Loucy (cell line): ENCODE data around the gene LMF1.

Experiments used
- EZH2phosphoT487 ChIP-seq: fragments of 200-600 bp; IDR thresholded peaks from 2 replicates; pipeline ENCODE4 v1.6.1; 2018; ENCODE audit warnings: antibody characterized with exemption, mild to moderate bottlenecking, moderate library complexity, borderline replicate concordance
- TF ChIP-seq, protein P1 (sequence below): fragments of 200-600 bp; sonication (generic); conservative IDR thresholded peaks from 2 replicates; pipeline ENCODE4 v1.5.1; 2014; ENCODE audit warnings: mild to moderate bottlenecking, antibody characterized with exemption, low read length

DNA sequence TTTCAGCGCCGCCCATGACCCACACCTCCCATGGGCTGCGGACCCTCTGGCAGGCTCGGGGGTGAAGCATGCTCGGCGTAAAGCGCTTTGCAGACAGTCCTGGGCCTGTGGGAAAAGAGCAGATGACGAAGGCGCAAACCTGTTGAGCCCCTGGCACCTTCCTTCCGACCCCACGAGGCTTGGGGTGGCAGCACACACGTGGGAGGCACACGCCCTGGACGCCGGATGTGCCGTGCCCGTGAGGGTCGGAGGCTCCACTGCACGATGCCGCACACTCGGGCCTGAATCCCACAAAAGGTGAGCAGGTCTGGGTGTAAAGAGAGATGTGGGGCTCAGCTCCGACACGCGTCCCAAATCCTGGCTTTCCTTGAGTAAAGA is 71.1 kb downstream of the LMF1 start:
- TF ChIP-seq, protein P1, sequence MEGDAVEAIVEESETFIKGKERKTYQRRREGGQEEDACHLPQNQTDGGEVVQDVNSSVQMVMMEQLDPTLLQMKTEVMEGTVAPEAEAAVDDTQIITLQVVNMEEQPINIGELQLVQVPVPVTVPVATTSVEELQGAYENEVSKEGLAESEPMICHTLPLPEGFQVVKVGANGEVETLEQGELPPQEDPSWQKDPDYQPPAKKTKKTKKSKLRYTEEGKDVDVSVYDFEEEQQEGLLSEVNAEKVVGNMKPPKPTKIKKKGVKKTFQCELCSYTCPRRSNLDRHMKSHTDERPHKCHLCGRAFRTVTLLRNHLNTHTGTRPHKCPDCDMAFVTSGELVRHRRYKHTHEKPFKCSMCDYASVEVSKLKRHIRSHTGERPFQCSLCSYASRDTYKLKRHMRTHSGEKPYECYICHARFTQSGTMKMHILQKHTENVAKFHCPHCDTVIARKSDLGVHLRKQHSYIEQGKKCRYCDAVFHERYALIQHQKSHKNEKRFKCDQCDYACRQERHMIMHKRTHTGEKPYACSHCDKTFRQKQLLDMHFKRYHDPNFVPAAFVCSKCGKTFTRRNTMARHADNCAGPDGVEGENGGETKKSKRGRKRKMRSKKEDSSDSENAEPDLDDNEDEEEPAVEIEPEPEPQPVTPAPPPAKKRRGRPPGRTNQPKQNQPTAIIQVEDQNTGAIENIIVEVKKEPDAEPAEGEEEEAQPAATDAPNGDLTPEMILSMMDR, result no peak
- no peak for TF ChIP-seq EZH2phosphoT487
